ENCODE results near the gene IRX3. TPM values are rescaled to one million over a fixed set of nuclear protein-coding genes. Genes with fewer than 3 reads are reported as not detected.
A peak's percentile ranks its signal among the peaks of the same experiment; 100 is the strongest.

Gene IRX3
- total RNA-seq: 100 to 1,000 TPM in 1 of 9 donors, 10 to 100 TPM in 8; 28.6 to 101 (median 46.0) TPM
- 10 to 100 TPM; 34.7 to 45.9 TPM for polyA plus RNA-seq
- long read RNA-seq, donor 1, transcript IRX3-201 (4 exons, 2,601 nt): major isoform, 114 of 220 reads
- long read RNA-seq, donor 1, partial matches to known transcripts: 81 of 220 reads
- long read RNA-seq, donor 1, other reads (novel, unspliced or antisense): 24 of 220 reads
- long read RNA-seq, donor 2, transcript IRX3-201 (4 exons, 2,601 nt): major isoform, 6 of 41 reads
- long read RNA-seq, donor 2, partial matches to known transcripts: 34 of 41 reads
- long read RNA-seq, donor 2, other reads (novel, unspliced or antisense): 1 of 41 reads
- long read RNA-seq, donor 3, transcript IRX3-201 (4 exons, 2,601 nt): major isoform, 49 of 101 reads
- long read RNA-seq, donor 3, partial matches to known transcripts: 38 of 101 reads
- long read RNA-seq, donor 3, other reads (novel, unspliced or antisense): 14 of 101 reads

DNA sequence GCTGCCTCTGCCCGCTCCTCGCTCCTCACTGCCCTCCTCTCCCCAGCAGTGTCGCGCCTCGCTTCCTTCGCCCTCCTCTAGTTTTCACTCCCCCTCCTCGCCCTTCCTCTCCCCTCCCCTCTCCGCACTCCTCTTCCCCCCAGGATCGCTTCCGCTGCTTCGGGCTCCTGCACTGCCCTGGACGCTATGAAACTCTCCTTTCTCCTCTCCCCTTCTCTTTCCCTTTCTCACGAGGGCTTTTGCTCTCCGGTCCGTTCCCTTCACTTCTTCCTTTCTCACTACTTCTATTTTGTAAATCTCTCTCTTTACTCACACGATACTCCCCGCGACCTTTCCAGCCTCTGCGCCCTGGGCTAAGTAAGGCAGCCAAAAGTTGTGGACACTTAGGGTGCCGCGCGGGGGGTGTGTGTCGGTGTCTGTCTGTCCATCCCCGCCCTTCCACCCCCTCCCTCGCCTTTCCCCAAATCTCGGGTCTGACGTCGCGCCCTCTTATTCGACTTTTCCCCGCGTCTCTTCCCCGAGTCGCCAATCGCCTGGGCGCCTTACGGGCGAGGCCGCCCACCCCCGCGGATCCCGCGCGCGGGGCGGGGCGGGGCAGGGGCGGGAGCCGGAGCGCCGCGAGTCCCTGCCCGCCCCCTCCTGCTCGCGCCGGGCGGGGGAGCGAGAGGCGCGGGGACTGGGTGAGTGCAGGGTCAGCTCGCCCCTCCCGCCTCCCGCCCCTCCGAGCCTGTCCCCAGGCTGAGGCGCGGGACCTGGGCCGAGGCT lies at the start of gene IRX3:
IRX3 (minus strand) TSS at position 422 of the 765 bp plus-strand sequence. CDS start 737 bp downstream, outside the sequence.
- ATAC-seq (peak; percentile 80 to 82 (median 80)), DNase-seq (peak; percentile 90 to 96 (median 91))
- 0 to 1% (median 1%) methylated on average over 34 to 67 of the region's 67 CpGs for WGBS, 4 donors
- Histone ChIP-seq H3K27me3 (peaks cover 0 to 98% (median 9%) of the 10 kb centered on the region in 9 donors), H3K9me3 (no peaks in the 10 kb centered on the region), H3K4me1 (peaks cover 0 to 29% (median 12%) of the 10 kb centered on the region in 12 donors), H3K4me3 (peak within 1 kb of the TSS; percentile 62 to 94 (median 76)), H3K36me3 (peaks cover 0 to 7% (median 0%) of the 10 kb centered on the region in 9 donors), H3K27ac (peak within 1 kb of the TSS; percentile 76 to 98 (median 94))
- TF ChIP-seq POLR2A (IDR thresholded peaks at IDR 0.05): peak in 1 of 2 donors; percentile 59
- TF ChIP-seq, protein P1, sequence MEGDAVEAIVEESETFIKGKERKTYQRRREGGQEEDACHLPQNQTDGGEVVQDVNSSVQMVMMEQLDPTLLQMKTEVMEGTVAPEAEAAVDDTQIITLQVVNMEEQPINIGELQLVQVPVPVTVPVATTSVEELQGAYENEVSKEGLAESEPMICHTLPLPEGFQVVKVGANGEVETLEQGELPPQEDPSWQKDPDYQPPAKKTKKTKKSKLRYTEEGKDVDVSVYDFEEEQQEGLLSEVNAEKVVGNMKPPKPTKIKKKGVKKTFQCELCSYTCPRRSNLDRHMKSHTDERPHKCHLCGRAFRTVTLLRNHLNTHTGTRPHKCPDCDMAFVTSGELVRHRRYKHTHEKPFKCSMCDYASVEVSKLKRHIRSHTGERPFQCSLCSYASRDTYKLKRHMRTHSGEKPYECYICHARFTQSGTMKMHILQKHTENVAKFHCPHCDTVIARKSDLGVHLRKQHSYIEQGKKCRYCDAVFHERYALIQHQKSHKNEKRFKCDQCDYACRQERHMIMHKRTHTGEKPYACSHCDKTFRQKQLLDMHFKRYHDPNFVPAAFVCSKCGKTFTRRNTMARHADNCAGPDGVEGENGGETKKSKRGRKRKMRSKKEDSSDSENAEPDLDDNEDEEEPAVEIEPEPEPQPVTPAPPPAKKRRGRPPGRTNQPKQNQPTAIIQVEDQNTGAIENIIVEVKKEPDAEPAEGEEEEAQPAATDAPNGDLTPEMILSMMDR (IDR thresholded peaks at IDR 0.05): no peak
- intact Hi-C loops (cut with DNase I): loop anchor here (1.0 to 10.0 kb wide), 24 partner anchors 92 to 1101 kb away; no protein-coding TSS in a partner anchor

DNA sequence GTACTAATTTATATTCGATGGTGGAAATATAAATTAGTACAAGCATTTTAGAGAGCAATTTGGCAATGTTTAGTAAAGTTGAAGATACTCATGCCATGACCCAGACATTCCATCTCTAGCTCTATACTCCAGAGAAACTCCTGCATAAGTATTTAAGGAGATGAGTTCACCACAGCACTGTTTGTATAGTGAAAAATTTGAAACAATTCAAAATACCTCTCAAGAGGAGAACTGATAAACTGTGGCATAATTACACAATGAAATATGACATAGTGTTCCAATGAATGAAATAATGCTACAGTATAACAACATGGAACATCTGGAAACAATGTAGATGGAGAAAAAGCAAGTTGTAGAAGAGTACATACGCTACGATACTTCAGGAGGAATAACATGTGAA lies 48.6 kb upstream of the IRX3 start:
- 81 to 91% (median 89%) methylated on average over 3 of the region's 3 CpGs for WGBS, 4 donors
- no peak for DNase-seq
- TF ChIP-seq POLR2A (IDR thresholded peaks at IDR 0.05): no peak
- TF ChIP-seq, protein P1 (IDR thresholded peaks at IDR 0.05): no peak
- no peaks in the 10 kb centered on the region for H3K4me1 ChIP-seq
- no peak for ATAC-seq
- H3K4me3 ChIP-seq: no peak overlapping the region
- intact Hi-C loops (cut with DNase I): no loop called here
- H3K36me3 ChIP-seq: no peaks in the 10 kb centered on the region
- H3K9me3 ChIP-seq: no peaks in the 10 kb centered on the region
- no peak overlapping the region for H3K27ac ChIP-seq
- peaks cover 0 to 7% (median 0%) of the 10 kb centered on the region in 9 donors for H3K27me3 ChIP-seq

DNA sequence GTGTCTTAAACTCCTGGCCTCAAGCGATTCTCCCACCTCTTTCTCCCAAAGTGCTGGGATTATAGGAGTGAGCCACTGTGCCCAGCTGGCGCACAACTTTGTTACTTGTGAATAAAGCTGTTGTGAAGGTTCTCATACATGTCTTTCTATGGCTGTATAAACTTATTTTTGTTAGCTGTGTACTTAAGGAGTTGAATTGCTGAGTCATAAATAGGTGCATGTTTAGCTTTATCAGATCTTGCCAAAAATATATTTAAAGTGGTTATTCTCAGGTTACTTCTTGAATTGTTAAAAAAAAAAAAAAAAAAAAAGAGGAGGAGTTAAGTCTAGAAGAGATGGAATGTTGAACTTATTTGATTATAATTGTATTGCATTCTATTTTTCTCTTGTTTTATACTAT lies 47.6 kb upstream of the IRX3 start:
- Histone ChIP-seq H3K4me3 (no peak overlapping the region), H3K4me1 (no peaks in the 10 kb centered on the region), H3K36me3 (no peaks in the 10 kb centered on the region), H3K27me3 (peaks cover 0 to 7% (median 0%) of the 10 kb centered on the region in 9 donors), H3K27ac (no peak overlapping the region), H3K9me3 (no peaks in the 10 kb centered on the region)
- 90 to 99% (median 94%) methylated on average over 2 of the region's 2 CpGs for WGBS, 4 donors
- no peak for ATAC-seq
- TF ChIP-seq, protein P1 (IDR thresholded peaks at IDR 0.05): no peak
- TF ChIP-seq POLR2A (IDR thresholded peaks at IDR 0.05): no peak
- DNase-seq: no peak
- intact Hi-C loops (cut with DNase I): no loop called here

Data from heart left ventricle (tissue), 16 donors.